ENCODE measurements around the gene NOX1.

- TF ChIP-seq ZNF337 (CRISPR knock-in tag; IDR thresholded peaks at IDR 0.05; ENCODE audit: borderline replicate concordance, low read depth), result no peak
- TF ChIP-seq PITX1 (CRISPR knock-in tag; IDR thresholded peaks at IDR 0.05), result no peak
- TF ChIP-seq ZNF12 (CRISPR knock-in tag; IDR thresholded peaks at IDR 0.05), result no peak
- TF ChIP-seq EHMT2 (IDR thresholded peaks at IDR 0.05; ENCODE audit: borderline replicate concordance, low read depth, low read length), result no peak
- TF ChIP-seq ZC3H4 (CRISPR knock-in tag; IDR thresholded peaks at IDR 0.05; ENCODE audit: borderline replicate concordance), result no peak
- TF ChIP-seq HNRNPUL1 (IDR thresholded peaks at IDR 0.05; ENCODE audit: low read depth, low read length), result no peak
These were observed 6.2 kb upstream of the NOX1 start for GRCh38 chrX:100880368-100880767.
